ENCODE results near the gene MRPL23.

The MRPL23 gene

GRCh38 chr11:1946812-1947484 lies at the start of gene MRPL23:
MRPL23 (plus strand) TSS chr11:1947332; CDS start chr11:1947363, 31 bp downstream.
- DNase-seq (ENCODE audit: low read depth in 1 of 2, low spot score in 1 of 2) = no peak
- TF ChIP-seq JUND (IDR thresholded peaks at IDR 0.05; ENCODE audit: low read depth) = no peak
- in situ Hi-C loops (cut with HindIII; ENCODE audit: low pct_unique_long_range_greater_than_20kb, low sequenced_read_pairs) = no loop called here

- no peak for DNase-seq (ENCODE audit: low read depth in 1 of 2, low spot score in 1 of 2)
- TF ChIP-seq JUND (IDR thresholded peaks at IDR 0.05; ENCODE audit: low read depth) = no peak
- in situ Hi-C loops (cut with HindIII; ENCODE audit: low pct_unique_long_range_greater_than_20kb, low sequenced_read_pairs) = no loop called here
Observed at GRCh38 chr11:1899090-1899489, 48.0 kb upstream of the MRPL23 start.

- in situ Hi-C loops (cut with HindIII; ENCODE audit: low pct_unique_long_range_greater_than_20kb, low sequenced_read_pairs) = no loop called here
- no peak for DNase-seq (ENCODE audit: low read depth in 1 of 2, low spot score in 1 of 2)
- no peak for TF ChIP-seq JUND (IDR thresholded peaks at IDR 0.05; ENCODE audit: low read depth)
Observed at GRCh38 chr11:1899686-1900085, 47.4 kb upstream of the MRPL23 start.

GRCh38 chr11:1906181-1906580 lies 41.0 kb upstream of the MRPL23 start:
- in situ Hi-C loops (cut with HindIII; ENCODE audit: low pct_unique_long_range_greater_than_20kb, low sequenced_read_pairs) = no loop called here
- TF ChIP-seq JUND (IDR thresholded peaks at IDR 0.05; ENCODE audit: low read depth) = no peak
- DNase-seq (ENCODE audit: low read depth in 1 of 2, low spot score in 1 of 2) = no peak

- TF ChIP-seq JUND (IDR thresholded peaks at IDR 0.05; ENCODE audit: low read depth) = no peak
- no peak for DNase-seq (ENCODE audit: low read depth in 1 of 2, low spot score in 1 of 2)
- in situ Hi-C loops (cut with HindIII; ENCODE audit: low pct_unique_long_range_greater_than_20kb, low sequenced_read_pairs) = no loop called here
Observed at GRCh38 chr11:1906611-1907423, 40.3 kb upstream of the MRPL23 start.

- in situ Hi-C loops (cut with HindIII; ENCODE audit: low pct_unique_long_range_greater_than_20kb, low sequenced_read_pairs) = no loop called here
- TF ChIP-seq JUND (IDR thresholded peaks at IDR 0.05; ENCODE audit: low read depth) = no peak
- DNase-seq (ENCODE audit: low read depth in 1 of 2, low spot score in 1 of 2) = no peak
Observed at GRCh38 chr11:1908618-1909017, 38.5 kb upstream of the MRPL23 start.

DNA sequence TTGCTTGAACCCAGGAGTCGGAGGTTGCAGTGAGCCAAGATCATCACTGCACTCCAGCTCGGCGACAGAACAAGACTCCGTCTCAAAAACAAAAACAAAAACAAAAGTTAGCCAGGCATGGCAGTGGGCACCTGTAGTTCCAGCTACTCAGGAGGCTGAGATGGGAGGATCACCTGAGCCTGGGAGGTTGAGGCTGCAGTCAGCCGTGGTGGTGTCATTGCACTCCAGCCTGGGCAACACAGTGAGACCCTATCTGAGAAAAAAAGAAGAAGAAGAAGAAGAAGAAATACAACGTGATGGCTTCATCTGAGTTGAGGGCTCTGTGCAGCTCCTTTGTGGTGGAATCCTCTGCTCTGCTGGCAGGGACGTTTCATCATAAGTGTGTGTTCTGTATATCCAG lies 37.6 kb upstream of the MRPL23 start:
- TF ChIP-seq JUND (IDR thresholded peaks at IDR 0.05; ENCODE audit: low read depth) = no peak
- no peak for DNase-seq (ENCODE audit: low read depth in 1 of 2, low spot score in 1 of 2)
- in situ Hi-C loops (cut with HindIII; ENCODE audit: low pct_unique_long_range_greater_than_20kb, low sequenced_read_pairs) = no loop called here

DNA sequence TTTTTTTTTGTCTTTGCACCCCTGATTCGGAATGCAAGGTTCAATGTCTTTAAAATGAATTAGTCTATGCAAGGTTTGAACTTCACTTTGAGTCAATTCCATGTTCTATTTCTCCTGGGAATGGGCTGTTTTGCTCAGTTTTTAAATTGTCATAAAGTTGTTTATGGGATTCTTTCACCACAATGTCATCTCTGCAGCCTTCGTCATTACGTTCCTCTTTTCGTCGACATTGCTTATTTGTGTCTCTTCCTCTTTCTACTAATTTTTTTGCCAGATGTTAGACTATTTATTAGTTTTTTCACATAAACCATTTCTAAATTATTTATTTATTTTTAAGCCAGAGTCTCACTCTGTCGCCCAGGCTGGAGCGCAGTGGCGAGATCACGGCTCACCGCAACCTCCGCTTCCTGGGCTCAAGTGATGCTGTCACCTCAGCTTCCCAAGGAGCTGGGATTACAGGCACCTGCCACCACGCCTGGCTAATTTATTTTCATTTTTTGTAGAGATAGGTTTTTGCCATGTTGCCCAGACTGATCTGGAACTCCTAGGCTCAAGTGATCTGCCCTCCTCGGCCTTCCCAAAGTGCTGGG lies 34.7 kb upstream of the MRPL23 start:
- no peak for TF ChIP-seq JUND (IDR thresholded peaks at IDR 0.05; ENCODE audit: low read depth)
- in situ Hi-C loops (cut with HindIII; ENCODE audit: low pct_unique_long_range_greater_than_20kb, low sequenced_read_pairs) = no loop called here
- DNase-seq (ENCODE audit: low read depth in 1 of 2, low spot score in 1 of 2) = no peak

DNA sequence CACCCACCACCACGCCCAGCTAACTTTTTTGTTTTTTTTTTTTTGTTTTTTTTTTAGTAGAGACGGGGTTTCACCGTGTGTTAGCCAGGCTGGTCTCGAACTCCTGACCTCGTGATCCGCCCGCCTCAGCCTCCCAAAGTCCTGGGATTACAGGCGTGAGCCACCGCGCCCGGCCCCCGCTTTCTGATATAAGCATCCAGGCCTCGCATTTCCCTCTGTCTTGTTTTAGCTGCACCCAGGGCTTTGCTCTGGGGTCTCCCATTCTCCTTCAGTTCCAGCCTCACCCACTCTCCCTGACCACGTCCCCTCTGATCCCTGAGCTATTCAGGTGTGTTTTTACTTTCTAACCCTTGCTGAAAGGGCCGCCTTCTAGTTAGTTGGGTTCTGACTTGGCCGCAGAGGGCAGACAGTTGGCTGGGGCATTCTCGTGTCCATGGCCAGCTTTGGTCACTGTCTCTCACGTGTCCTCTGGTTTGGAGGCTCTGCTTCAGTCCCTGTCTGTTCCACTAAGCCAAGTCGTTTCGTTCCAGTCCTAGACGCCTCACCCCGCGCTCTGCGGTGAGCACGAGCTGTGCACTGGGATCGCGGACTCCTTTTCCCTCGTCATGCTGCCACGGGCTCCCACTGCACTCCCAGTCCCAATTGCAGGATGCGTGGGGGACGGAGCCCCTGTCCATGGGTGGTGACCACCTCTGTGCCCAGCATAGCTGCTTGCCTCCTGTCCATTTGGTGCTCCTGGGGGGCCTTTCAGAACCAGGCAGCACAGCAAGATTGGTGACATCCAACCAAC lies 33.7 kb upstream of the MRPL23 start:
- no peak for DNase-seq (ENCODE audit: low read depth in 1 of 2, low spot score in 1 of 2)
- in situ Hi-C loops (cut with HindIII; ENCODE audit: low pct_unique_long_range_greater_than_20kb, low sequenced_read_pairs) = no loop called here
- no peak for TF ChIP-seq JUND (IDR thresholded peaks at IDR 0.05; ENCODE audit: low read depth)

GRCh38 chr11:1915795-1916131 lies 31.4 kb upstream of the MRPL23 start:
- no peak for DNase-seq (ENCODE audit: low read depth in 1 of 2, low spot score in 1 of 2)
- no peak for TF ChIP-seq JUND (IDR thresholded peaks at IDR 0.05; ENCODE audit: low read depth)
- in situ Hi-C loops (cut with HindIII; ENCODE audit: low pct_unique_long_range_greater_than_20kb, low sequenced_read_pairs) = no loop called here

GRCh38 chr11:1916132-1916985 lies 30.8 kb upstream of the MRPL23 start:
- in situ Hi-C loops (cut with HindIII; ENCODE audit: low pct_unique_long_range_greater_than_20kb, low sequenced_read_pairs) = no loop called here
- no peak for DNase-seq (ENCODE audit: low read depth in 1 of 2, low spot score in 1 of 2)
- TF ChIP-seq JUND (IDR thresholded peaks at IDR 0.05; ENCODE audit: low read depth) = no peak

All from T47D (cell line).